GM18499 (cell line): ENCODE data around the gene NUS1.
"Not testable (repeated sequence)": the region's sequence is repeated elsewhere in the genome, so short reads cannot be mapped to it uniquely, and the experiment has no call there.

ENCODE experiments used
- ATAC-seq: cut with Tn5 transposase; IDR thresholded peaks from one replicate; pipeline ENCODE4 v1.9.1; 2021; ENCODE audit warnings: moderate number of reproducible peaks; ENCODE audit not compliant: insufficient read depth, unreplicated experiment

NUS1 gene

GRCh38 chr6:117706936-117707509, 31.8 kb downstream of the NUS1 start:
- not testable (repeated sequence) for ATAC-seq

GRCh38 chr6:117711369-117711768, 36.1 kb downstream of the NUS1 start:
- no peak for ATAC-seq

- ATAC-seq = no peak
These were observed 43.6 kb downstream of the NUS1 start for GRCh38 chr6:117718895-117719294.

GRCh38 chr6:117721520-117721919, 46.3 kb downstream of the NUS1 start:
- ATAC-seq = not testable (repeated sequence)

- no peak for ATAC-seq
These were observed 53.4 kb downstream of the NUS1 start for GRCh38 chr6:117728626-117729025.

- ATAC-seq = no peak
These were observed 54.3 kb downstream of the NUS1 start for GRCh38 chr6:117729613-117730012.

DNA sequence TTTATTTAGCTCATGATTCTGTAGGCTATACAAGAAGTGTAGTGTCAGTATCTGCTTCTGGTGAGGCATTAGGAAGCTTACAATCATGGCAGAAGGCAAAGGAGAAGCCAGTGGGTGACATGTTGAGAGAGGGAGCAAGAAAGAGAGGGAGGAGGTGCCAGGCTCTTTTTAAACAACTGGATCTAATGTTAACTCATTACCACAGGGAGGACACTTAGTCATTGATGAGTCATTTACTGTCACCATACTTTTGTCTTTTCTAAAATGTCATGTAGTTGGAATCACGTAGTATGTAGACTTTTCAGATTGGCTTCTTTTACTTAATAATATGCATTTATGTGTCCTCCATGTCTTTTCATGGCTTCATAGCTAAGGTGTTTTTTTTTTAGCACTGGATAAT, 58.1 kb downstream of the NUS1 start:
- ATAC-seq = no peak

DNA sequence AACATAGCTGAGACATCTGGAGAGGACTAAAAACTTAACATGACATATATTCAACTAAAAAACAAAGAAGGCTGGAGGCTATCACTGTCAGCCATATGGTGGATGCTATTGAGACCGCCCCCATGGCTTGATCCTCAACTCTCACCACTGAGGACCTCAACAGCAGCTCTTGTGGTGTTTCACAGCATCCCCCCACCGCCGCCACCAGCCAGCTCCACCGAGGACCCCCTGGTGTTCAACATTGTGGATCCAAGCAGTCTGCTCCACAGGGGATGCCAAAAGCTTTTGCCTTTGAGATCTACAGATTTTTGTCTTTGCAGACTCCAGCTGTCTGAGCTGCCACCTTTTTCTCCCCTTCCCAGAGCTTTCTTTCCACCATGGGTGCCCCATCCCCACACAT, 64.6 kb downstream of the NUS1 start:
- ATAC-seq = no peak

GRCh38 chr6:117740605-117741004, 65.3 kb downstream of the NUS1 start:
- no peak for ATAC-seq

GRCh38 chr6:117750675-117751074, 75.4 kb downstream of the NUS1 start:
- ATAC-seq = not testable (repeated sequence)
